PC-3 (cell line): Measurements from ENCODE around the gene KCNH1. TPM values are rescaled to one million over a fixed set of nuclear protein-coding genes. Genes with fewer than 3 reads are reported as not detected.

ENCODE experiments used
- ATAC-seq: fragments of 200-7000 bp; cut with Tn5 transposase; 2 replicates; pipeline ENCODE4 v1.9.1; 2020; ENCODE audit warnings: mild to moderate bottlenecking, moderate library complexity
- BruUV-seq: library from RNA; stranded (reverse); fragments of 400-500 nt; replicated peaks from 2 replicates; lab custom pipeline; 2021; lab: Mats Ljungman, UMichigan
- CTCF ChIA-PET: fragments of 300-600 bp; sonication (Branson Sonifier 250); formaldehyde crosslinking; loops from one replicate; lab custom pipeline; 2022; ENCODE audit warnings: antibody characterized with exemption; lab: Charles Lee
- POLR2A ChIA-PET: fragments of 300-600 bp; sonication (Branson Sonifier 250); formaldehyde crosslinking; loops from one replicate; lab custom pipeline; 2022; ENCODE audit warnings: antibody characterized with exemption; ENCODE audit not compliant: unreplicated experiment; lab: Charles Lee
- DNase-seq: peaks from one replicate; pipeline ENCODE4 v3.0.0-alpha.2; 2015
- H2AFZ ChIP-seq: fragments of 300-600 bp; sonication (generic); 2 replicates; pipeline ENCODE4 v1.6.0; 2016; ENCODE audit warnings: antibody characterized with exemption, low read length
- H3F3A ChIP-seq: fragments of 300-600 bp; sonication (generic); one replicate; pipeline ENCODE4 v1.6.0; 2017; ENCODE audit warnings: antibody characterized with exemption, low read length, control low read depth, mild to moderate bottlenecking; ENCODE audit not compliant: unreplicated experiment
- H3K27ac ChIP-seq: fragments of 300-600 bp; sonication (generic); 2 replicates; pipeline ENCODE4 v1.5.1; 2016; ENCODE audit warnings: mild to moderate bottlenecking, low read length
- H3K27me3 ChIP-seq: fragments of 300-600 bp; sonication (generic); 2 replicates; pipeline ENCODE4 v1.6.1; 2016; ENCODE audit warnings: low read length, mixed read lengths
- H3K36me3 ChIP-seq: fragments of 300-600 bp; sonication (generic); 2 replicates; pipeline ENCODE4 v1.6.1; 2016; ENCODE audit warnings: low read depth, mixed run types, low read length, mixed read lengths
- H3K4me1 ChIP-seq: fragments of 300-600 bp; sonication (generic); 2 replicates; pipeline ENCODE4 v1.5.1; 2016; ENCODE audit warnings: low read length; ENCODE audit not compliant: insufficient read depth
- H3K4me2 ChIP-seq: fragments of 300-600 bp; sonication (generic); 2 replicates; pipeline ENCODE4 v1.6.0; 2016; ENCODE audit warnings: low read length
- H3K4me3 ChIP-seq: fragments of 300-600 bp; sonication (generic); 2 replicates; pipeline ENCODE4 v1.5.1; 2016; ENCODE audit warnings: mild to moderate bottlenecking, low read length, mixed read lengths
- H3K79me2 ChIP-seq: fragments of 300-600 bp; sonication (generic); 2 replicates; pipeline ENCODE4 v1.6.1; 2017; ENCODE audit warnings: low read length, mixed read lengths
- H3K9ac ChIP-seq: fragments of 300-600 bp; sonication (generic); 2 replicates; pipeline ENCODE4 v1.6.0; 2016; ENCODE audit warnings: mild to moderate bottlenecking, low read length
- H3K9me2 ChIP-seq: fragments of 300-600 bp; sonication (generic); replicated peaks from 2 replicates; pipeline ENCODE4 v1.6.1; 2016; ENCODE audit warnings: mixed run types, low read length, mixed read lengths
- H3K9me3 ChIP-seq: fragments of 300-600 bp; sonication (generic); 2 replicates; pipeline ENCODE4 v1.6.1; 2016; ENCODE audit warnings: low read length, mixed read lengths
- H4K20me1 ChIP-seq: fragments of 300-600 bp; sonication (generic); 2 replicates; pipeline ENCODE4 v1.6.1; 2016; ENCODE audit warnings: low read length, mixed read lengths
- CTCF ChIP-seq: fragments of 300-600 bp; sonication (generic); conservative IDR thresholded peaks from 2 replicates; pipeline ENCODE4 v1.5.1; 2017; ENCODE audit warnings: antibody characterized with exemption, low read depth, mild to moderate bottlenecking, low read length
- EZH2 ChIP-seq: fragments of 300-600 bp; sonication (generic); IDR thresholded peaks from one replicate; pipeline ENCODE4 v1.6.1; 2017; ENCODE audit warnings: antibody characterized with exemption, mild to moderate bottlenecking, low read length; ENCODE audit not compliant: unreplicated experiment
- EZH2phosphoT487 ChIP-seq: fragments of 300-600 bp; sonication (generic); IDR thresholded peaks from 2 replicates; pipeline ENCODE4 v1.6.1; 2018; ENCODE audit warnings: mild to moderate bottlenecking, antibody characterized with exemption, low read length, borderline replicate concordance
- intact Hi-C: fragments of 100-400 bp; cut with micrococcal nuclease; formaldehyde crosslinking; loops from 2 replicates; pipeline ENCODE4 v1.9.0; 2023
- total RNA-seq: library from RNA; depleted of rRNA; stranded (reverse); fragments of >200 nt; gene quantifications from 2 replicates; pipeline ENCODE4 v1.2.3, GENCODE V29; 2014

KCNH1 gene
- total RNA-seq, 1 experiment from 2014 or later: not detected

GRCh38 chr1:211111351-211111750, 22.6 kb downstream of the KCNH1 start:
- TF ChIP-seq EZH2phosphoT487 (no peak), EZH2 (no peak), CTCF (no peak)
- Histone ChIP-seq H3K9me2 (no peaks in the 10 kb centered on the region), H3K36me3 (no peaks in the 10 kb centered on the region), H2AFZ (no peak overlapping the region), H3K27ac (no peak overlapping the region), H3K9me3 (no peaks in the 10 kb centered on the region), H3K9ac (no peak overlapping the region), H3K4me1 (no peaks in the 10 kb centered on the region), H3F3A (no peaks in the 10 kb centered on the region), H3K4me3 (no peak overlapping the region), H3K4me2 (no peak overlapping the region), H3K27me3 (peaks cover 71% of the 10 kb centered on the region), H3K79me2 (no peaks in the 10 kb centered on the region), H4K20me1 (no peaks in the 10 kb centered on the region)
- intact Hi-C loops: no loop called here
- CTCF ChIA-PET: no interaction called here
- DNase-seq: no peak
- ATAC-seq: no peak
- POLR2A ChIA-PET: no interaction called here
- no TSS peak for BruUV-seq

- Histone ChIP-seq H3K9me2 (no peaks in the 10 kb centered on the region), H2AFZ (no peak overlapping the region), H3K9ac (no peak overlapping the region), H3K36me3 (no peaks in the 10 kb centered on the region), H3K4me1 (no peaks in the 10 kb centered on the region), H3K27me3 (peaks cover 87% of the 10 kb centered on the region), H4K20me1 (no peaks in the 10 kb centered on the region), H3K9me3 (no peaks in the 10 kb centered on the region), H3F3A (no peaks in the 10 kb centered on the region), H3K79me2 (no peaks in the 10 kb centered on the region), H3K4me2 (no peak overlapping the region), H3K4me3 (no peak overlapping the region), H3K27ac (no peak overlapping the region)
- ATAC-seq (no peak), DNase-seq (no peak)
- no TSS peak for BruUV-seq
- intact Hi-C loops: no loop called here
- POLR2A ChIA-PET: no interaction called here
- CTCF ChIA-PET: no interaction called here
- TF ChIP-seq EZH2phosphoT487 (no peak), CTCF (no peak), EZH2 (no peak)
Measured at GRCh38 chr1:211101481-211101880, 32.5 kb downstream of the KCNH1 start.

GRCh38 chr1:211099393-211099792, 34.6 kb downstream of the KCNH1 start:
- Histone ChIP-seq H3K9ac (no peak overlapping the region), H3K36me3 (no peaks in the 10 kb centered on the region), H3K79me2 (no peaks in the 10 kb centered on the region), H2AFZ (no peak overlapping the region), H3K4me1 (no peaks in the 10 kb centered on the region), H3K27ac (no peak overlapping the region), H3F3A (no peaks in the 10 kb centered on the region), H3K9me3 (no peaks in the 10 kb centered on the region), H3K9me2 (no peaks in the 10 kb centered on the region), H3K4me3 (no peak overlapping the region), H3K27me3 (peaks cover 82% of the 10 kb centered on the region), H4K20me1 (no peaks in the 10 kb centered on the region), H3K4me2 (no peak overlapping the region)
- ChIA-PET CTCF (no interaction called here), POLR2A (no interaction called here)
- DNase-seq: no peak
- TF ChIP-seq EZH2: no peak
- no peak for TF ChIP-seq CTCF
- no peak for TF ChIP-seq EZH2phosphoT487
- BruUV-seq: no TSS peak
- ATAC-seq: no peak
- intact Hi-C loops: no loop called here
